Measurements from ENCODE around the gene GRIK1.

GRCh38 chr21:29834617-29835016 lies 105.2 kb downstream of the GRIK1 start:
- TF ChIP-seq EZH2 (IDR thresholded peaks at IDR 0.05; ENCODE audit: borderline replicate concordance, low read length) = no peak
- TF ChIP-seq CTCF (IDR thresholded peaks at IDR 0.05; ENCODE audit: low read length) = no peak
